Measurements from ENCODE around the gene GRIN2A.
"Not testable (repeated sequence)": the region's sequence is repeated elsewhere in the genome, so short reads cannot be mapped to it uniquely, and the experiment has no call there.

The GRIN2A gene

DNA sequence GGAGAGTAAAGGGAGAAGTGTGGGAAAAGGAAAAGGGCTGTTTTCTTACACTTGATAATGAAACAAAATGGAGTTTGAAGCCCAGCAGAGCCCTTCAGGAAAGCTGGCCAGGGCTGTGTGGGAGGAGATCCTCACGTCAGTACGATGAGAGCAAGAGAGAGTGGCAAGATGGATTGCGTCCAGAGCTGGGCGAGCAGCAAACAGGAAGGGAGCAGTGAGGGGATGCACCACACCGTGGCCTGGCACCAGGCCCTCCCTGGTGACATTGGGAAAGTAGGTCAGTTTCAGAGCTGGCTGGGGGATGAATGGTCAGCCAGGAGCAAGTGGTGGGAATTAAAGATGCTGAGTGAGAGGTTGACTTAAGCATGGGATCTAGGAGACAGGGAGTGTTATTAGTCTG lies 273.6 kb downstream of the GRIN2A start:
- DNase-seq = no peak

DNA sequence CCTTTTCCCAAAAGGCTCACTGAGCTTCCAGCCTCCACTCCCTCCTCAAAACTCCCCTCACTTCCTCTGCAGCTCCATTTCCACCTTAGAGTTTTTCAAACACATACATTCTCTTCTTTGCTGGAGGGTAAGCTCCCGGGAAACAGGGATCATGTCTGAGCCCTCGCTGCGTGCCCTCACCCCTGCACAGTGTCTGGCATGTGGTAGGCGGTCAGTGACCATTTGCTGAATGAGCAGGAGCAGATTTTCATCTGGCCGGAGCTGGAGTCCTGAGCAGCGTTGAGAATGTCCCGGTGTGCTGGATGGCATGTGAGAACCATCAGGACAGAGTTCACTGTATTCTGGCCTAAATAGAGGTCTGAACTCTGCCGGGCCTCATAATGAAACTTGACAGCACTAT lies 274.5 kb downstream of the GRIN2A start:
- DNase-seq = no peak

DNA sequence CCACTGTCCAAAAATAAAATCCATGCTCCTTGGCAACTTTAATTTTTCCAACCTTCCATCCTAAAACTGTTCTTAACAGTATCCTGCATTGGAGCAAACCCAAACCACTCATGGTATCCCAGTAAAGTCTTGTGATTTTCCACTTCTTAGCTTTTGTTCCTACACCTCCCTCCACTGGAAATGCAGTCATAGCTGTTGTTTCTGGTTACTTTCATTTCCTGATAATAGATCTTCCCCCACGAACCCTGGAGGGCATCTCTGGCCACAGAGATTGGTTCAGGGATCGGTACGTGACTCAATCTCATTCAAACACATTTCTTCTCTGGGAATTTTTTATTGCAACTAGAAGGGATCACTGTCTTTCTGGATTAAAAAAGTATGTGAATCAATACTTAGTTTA lies 276.0 kb downstream of the GRIN2A start:
- DNase-seq = no peak

DNA sequence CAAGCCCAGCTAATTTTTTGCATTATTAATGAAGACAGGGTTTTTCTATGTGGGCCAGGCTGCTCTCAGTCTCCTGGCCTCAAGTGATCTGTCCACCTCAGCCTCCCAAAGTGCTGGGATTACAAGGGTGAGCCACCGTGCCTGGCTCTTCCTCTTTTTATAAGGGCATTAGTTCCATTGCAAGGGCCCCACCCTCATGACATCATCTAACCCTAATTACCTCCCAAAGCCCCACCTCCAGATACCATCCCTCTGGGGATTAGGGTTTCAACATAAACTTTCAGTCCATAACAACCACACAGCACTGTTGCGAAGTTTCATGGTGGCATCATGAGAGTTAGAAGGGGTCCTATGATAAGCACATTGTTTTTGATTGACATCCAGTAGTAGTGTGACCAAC lies 277.7 kb downstream of the GRIN2A start:
- DNase-seq = no peak

DNA sequence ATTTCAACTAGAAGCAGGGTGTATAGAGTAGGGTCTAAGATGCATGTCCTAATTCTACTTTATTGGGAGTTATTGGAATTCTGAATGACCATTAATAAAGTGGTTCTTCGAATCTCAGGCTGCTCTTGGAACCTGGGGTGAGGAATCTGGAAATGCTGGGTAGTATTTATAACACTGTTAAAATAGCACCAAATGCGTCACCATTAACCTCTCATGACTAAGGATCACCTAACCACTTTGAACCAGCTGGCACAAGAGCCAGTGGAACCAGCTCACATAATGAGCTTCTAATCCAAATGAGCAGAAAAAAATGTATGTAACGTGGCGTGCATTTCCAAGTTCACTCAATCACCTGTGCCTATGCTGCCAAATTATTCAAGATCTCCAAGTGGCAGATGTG lies 281.7 kb downstream of the GRIN2A start:
- DNase-seq = no peak

DNA sequence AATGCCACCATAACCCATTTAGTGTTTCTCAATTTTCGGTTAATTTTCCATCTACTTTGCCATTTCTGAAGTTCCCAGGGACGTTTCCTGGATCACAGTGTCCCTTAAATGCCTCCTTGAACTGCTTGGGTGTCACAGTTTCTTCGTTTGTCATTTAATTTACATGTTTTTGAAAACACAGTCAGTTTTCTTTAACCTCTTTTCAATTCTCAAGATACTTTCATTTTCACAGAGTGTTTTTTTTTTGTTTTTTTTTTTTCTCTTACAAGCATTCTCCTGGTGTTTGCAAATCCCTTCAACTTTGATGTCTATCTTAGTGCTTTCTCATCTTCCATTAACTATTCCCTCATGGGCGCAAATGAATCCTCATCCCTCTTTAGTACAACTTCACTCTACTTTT lies 283.7 kb downstream of the GRIN2A start:
- DNase-seq = no peak

DNA sequence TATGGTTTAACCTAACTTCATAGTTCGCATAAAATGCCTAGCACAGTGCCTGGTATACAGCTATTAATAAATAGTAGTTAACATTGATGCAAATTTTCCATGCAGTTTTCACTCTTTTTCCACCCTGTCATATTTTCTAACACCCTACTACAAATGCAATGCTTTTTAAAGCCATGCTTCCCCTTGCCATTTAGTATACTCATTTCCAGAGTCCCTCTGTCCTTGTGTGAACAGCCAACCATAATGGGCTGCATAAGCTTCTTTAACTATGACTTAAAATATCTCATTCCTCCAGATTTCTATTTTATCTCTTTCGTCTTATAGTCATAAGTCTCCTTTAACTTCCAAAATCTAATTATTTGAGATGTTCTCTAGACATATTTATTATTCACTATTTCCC lies 284.1 kb downstream of the GRIN2A start:
- no peak for DNase-seq

DNA sequence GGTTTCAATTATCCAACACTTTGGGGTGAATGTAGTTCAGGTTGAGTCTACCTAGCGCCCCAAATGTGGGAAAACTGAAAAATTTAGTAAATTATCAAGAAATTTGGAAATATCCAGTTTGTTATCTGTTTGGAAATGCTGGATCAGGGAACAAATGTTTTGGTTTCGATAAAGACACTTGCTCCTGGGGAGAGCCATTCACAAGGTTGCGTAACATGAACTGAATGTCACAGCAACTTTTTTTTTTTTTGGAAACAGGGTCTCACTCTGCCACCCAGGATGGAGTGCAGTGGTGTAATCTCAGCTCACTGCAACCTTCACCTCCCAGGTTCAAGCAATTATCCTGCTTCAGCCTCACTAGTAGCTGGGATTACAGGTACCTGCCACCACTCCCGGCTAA lies 286.4 kb downstream of the GRIN2A start:
- no peak for DNase-seq

DNA sequence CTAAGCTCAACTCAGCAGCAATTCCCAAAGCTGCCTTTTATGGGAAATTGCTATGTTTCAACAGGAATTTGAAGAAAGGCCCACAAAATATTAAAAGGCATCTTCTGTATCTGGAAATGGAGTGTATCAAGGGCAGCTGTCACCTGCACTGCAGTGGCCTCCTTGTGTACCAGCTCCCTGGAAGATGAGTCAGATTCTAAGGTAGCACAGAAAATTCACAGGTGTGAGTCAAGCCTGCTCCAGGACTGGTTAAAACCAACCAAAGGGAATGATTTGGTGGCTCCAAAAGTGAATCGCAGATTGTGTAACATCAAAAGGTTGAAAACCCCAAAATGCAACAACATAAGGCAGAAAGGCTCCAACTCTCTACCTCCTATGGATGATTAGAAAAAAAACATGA lies 296.4 kb downstream of the GRIN2A start:
- DNase-seq = no peak

DNA sequence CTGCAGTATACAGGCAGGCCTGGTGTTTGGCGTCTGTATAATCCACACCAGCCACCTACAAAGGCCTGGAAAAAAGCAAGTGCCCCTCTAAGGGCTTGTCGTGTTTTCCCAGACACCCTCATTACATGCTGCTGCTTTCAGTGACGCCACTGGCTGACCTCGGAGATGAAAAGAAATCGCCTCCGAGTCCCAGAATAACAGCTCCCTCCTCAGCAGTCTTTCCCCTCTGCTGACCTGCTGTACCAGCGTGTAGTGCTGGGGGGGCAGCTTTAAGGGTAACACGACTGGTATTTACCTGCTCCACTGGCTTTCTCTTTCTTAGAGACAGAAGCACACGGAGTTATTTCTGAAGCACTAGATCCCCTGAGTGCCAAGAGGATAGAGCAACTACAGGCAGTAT lies 296.8 kb downstream of the GRIN2A start:
- no peak for DNase-seq

DNA sequence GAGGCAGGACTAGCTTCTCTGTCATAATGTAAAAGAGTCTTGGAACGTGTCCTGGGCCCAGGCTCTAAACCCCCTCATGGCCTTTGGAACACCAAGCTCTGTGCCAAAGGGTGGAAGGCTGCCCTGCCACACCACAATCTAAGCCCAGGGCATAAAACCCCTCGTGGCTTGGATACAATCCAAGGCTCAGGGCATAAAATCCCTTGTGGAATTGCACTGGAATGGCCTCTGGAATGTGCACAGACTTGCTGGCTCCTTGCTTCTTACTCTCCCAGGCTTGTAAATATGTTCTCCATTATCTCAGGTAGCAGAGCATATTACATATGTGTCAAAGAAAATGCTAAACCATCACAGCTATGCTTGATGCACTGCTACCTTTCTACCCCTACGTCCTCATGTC lies 306.2 kb downstream of the GRIN2A start:
- DNase-seq = not testable (repeated sequence)

DNA sequence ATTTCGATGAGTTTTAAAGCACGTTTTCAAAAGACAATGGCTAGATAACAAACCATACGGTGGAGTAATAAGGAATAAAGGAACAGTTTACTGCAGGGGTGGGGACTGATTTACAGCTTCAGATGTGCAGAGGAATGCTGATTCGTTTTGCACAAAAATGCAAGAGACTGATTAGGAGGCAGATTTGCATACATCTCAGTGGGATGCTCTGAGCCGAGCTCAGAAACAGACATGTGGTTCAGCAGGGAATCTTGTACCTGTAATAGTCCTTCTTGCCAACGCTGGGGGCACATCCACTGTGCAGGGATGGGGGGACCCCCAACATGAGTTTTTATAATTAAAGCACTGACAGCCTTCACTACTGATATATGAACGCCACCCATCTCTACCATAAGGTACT lies 308.0 kb downstream of the GRIN2A start:
- DNase-seq = no peak

DNA sequence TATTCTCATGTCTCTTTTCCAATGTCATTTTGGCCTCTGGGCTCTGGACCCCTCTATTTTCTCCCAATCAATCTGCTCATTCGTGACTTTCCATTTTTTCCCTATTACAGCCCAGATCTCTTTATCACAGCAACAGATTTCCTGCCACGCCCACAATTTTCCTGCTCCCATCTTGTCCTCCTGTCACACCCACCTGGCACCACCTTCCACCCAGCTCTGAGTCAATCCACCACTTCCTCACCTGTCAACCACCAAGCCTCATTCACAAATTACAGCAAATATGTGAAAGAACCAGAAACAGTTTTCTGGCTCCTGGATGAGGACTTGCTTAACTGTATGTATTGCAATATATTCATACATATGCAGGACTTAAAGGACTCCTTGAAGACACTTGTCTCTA lies 311.3 kb downstream of the GRIN2A start:
- no peak for DNase-seq

DNA sequence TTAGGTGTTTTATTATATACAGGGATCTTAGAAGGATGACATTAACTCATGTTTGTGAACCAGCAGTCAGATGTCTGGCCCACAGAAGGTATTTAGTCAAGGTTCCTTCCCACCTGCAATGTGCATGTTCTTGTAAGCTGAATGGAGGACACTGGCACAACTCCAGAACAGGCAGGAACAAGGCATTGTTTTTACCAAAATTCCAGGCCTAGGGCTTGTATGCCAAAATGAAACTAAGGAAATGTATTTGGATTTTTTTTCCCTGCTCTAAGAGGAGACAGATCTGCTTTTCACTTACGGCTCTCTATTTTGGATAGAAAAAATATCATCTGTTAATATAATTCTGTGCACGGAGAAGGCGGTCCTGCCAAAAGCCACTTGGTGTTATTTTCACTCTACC lies 312.5 kb downstream of the GRIN2A start:
- no peak for DNase-seq

DNA sequence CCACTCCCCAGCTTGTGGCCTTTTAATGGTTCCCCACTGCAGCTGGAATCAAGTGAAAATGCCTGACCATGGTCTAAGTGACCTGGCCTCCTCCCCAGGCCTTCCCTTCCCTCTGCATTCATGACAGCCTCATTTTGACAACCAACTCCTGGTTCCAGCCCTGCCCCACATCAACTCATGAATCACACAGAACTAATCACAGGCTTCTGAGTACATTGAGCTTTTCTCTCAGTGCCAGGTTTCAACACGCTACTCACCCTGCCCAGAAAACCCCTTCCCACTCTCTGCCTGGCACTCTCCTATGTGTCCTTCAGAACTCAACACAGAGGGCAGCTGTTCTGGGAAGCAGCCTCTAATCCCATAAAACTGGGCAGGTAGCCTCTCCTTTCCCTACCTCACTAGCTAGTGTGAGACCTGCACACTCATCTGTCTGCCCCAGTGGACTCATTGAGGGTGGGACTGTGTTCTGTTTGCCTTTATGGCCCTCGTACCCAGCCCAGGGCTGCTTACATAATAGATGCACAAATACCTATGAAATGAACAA lies 313.6 kb downstream of the GRIN2A start:
- no peak for DNase-seq

DNA sequence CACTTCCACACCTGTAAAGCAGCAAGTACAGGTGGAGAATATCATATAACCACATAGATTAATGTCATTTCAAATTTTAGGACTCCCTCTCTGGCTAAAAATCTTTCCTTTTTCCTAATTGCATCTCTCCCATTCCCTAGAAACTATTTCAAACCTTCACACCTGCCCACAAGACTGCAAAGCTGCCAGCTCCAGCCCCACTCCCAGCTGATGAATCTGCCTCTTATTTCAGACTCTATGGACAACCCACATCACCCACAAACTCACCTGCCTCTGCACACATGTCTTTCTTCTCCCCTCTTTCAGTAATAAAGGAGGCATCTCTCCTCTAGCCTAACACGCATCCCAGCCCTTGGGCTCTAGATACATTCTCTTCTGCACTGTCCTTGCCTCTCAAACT lies 315.1 kb downstream of the GRIN2A start:
- DNase-seq = no peak

DNA sequence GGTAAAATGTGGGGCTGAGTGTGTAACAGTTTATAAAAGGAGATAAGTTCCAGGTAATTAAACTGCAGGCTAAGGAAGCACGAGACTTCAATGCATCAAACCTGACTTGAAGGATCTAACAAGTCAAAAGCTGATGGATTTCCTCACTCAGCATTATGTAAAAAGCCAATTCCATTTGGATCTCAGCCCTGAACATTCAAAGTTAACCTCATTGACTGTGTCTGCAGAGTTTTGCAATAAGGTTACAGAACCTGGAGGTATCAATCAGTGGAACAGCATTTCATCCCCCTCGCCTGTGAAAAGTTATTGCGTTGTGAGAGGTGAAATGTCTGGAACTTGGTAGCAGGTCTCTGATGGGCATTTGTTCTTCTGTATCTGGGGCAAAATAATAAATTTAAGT lies 317.8 kb downstream of the GRIN2A start:
- no peak for DNase-seq

DNA sequence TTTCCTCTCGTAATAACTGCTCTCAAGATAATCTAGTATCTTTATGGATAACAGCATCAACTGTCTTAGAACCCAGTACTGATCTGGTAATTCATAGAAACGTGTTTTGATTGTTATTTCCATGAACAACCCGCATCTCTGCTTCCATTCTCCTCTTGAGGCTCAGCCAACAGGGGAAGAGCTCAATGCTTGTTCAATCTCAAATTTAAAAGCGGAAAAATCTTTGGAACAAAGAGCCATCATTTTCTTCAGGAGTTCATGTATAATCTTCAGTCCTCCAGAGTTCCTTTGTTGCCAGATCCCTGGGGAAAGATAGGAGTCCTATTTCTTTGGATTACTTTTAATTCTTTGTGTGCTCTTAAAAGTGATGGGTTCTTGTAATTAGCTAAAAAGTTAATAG lies 319.9 kb downstream of the GRIN2A start:
- DNase-seq = no peak

DNA sequence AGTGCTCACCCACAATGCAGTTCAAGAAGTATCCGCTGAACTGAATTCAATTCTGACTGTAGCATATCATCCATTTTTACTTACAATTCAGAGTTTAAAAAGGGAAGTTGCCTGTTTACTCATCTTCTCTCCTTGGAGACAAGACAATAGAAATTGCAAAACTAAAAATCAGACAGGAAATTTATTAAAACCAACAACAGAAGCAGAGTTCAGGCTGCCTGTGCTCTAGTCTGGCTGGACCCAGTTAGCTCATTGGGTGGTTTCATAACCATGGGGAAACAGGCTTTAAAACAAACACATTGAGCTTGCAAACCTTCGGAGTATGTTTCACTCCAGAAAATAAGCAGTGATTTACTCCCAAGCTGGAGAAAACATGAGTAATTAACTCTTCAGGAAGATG lies 321.4 kb downstream of the GRIN2A start:
- no peak for DNase-seq

DNA sequence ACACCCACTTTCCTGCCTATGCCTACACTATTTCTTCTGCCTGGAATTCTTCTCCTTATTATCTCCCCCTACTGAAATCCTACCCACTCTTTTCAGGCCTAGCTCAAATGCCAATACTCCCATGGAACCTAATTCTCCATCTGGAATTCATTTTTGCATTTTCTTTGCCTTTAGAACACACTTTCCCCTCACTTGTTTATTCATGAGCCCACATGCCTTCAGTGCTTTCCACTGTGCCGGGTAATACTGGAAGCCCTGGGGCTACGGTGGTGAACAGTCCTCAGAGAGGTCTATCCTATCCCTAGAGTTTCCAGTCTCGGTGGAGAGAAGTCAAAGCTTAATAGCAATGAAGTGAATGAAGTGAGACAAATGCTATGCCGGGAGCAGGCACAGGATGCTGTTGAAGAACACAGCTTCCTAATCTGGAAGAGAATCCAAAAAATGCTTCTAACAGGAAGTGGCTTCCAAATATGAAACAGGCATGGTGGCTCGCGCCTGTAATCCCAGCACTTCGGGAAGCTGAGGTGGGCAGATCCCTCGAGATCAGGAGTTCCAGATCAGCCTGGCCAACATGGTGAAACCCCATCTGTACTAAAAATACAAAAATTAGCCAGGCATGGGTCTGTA lies 322.4 kb downstream of the GRIN2A start:
- no peak for DNase-seq

DNA sequence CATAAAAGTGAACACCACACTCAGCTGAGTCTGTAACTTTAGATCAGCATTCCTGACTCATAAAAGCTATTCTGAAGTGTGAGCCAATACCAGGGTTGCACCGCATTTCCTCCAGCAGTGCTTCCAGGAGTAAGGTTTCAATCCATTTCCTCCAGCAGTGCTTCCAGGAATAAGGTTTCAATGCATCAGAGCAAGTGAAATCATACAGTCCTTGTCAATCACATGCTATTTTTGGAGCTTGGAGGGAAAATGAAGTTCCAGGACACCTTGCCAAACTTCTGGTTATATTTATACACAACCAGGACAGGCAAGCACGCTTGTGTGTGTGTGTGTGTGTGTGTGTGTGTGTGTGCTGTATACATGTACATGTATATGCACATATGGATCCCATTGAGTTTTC lies 327.6 kb downstream of the GRIN2A start:
- DNase-seq = no peak

DNA sequence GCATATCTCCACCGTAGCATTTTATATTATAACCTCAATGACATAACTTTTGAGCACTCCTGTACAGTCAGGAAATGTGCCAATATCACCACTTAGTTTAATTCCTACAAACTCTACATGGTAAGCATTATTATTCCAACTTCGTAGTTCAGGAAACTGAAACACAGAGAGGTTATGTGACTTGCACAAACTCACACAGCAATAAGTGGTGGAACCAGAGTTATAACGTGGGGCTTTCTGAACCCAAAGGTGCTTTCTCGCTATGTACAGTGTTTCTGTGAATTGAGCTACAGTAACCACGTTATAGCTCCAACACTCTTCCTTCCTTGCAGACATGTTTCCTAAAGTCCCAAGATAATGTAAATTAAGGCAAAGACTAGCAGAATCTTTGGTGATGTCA lies 330.2 kb downstream of the GRIN2A start:
- no peak for DNase-seq

DNA sequence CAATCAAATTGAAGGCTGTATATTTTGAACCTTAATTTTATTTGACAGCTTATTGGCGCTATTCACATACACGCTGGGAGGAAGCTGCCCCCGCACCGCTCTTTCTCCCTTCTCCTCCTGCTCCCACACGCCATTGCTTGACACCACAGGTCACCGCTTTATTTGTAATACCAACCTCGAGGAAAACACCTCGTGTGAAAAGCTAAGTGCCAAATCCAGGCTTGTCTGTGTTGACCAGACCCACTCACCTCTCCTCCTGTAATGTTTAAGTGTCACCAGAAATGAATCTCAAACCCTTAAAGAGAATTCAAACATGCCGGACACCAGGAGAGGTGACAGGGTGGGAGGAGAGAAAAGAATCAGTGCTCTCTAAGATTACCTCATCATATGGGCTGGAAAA lies 331.4 kb downstream of the GRIN2A start:
- no peak for DNase-seq

DNA sequence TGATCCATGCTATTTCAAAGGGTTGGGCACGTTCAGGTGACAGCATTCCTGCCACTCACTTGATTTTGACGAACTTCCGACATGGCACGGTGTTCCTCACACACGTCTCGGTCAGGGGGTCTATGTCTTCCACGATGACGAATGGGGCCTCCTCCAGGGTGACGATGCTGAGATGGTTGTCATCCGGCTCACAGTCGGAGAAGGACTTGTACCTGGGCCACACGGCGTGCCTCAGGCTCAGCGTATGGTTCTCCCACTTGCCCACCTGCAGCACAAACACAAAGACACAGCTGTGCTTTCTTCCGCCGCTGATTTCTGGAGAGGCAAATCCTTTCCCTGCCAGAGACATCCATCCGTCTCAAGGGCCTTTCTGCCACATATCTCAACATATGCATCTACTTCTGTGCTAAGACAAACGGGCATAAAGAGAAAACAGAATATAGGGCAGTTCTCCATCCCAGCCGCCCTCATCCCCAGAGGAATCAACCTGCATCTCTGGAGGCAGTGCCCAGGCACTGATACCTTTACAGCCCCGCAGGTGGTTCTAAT lies 332.5 kb downstream of the GRIN2A start:
- DNase-seq = no peak

DNA sequence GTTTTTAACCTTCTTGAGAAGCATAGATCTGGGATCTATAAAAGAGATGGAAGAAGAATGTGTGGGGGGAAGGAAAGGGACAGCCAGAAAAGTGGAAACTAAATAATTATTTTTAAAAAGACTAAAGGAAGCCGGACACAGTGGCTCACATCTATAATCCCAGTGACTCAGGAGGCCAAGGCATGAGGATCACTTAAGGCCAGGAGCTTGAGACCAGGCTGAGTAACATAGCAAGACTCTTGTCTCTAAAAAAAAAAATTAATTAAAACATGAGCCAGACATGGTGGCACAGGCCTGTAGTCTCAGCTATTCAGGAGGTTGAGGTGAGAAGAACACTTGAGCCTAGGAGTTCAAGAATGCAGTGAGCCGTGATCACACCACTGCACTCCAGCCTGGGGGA lies 335.1 kb downstream of the GRIN2A start:
- no peak for DNase-seq
